ENCODE measurements around the gene TIMM44. TPM values are rescaled to one million over a fixed set of nuclear protein-coding genes. Genes with fewer than 3 reads are reported as not detected.

The TIMM44 gene
- total RNA-seq, 2 experiments from 2014 or later, result 66.5 to 68.5 TPM

- H3K36me3 Mint-ChIP-seq, result no peaks in the 10 kb centered on the region
- CTCF ChIA-PET, result interaction anchor here (2.6 kb wide), 1 partner anchor 13 kb away, joined by 9 read pairs; no protein-coding TSS in a partner anchor
- POLR2A ChIA-PET, result no interaction called here
- intact Hi-C loops (cut with micrococcal nuclease), result no loop called here
- H3K4me1 Mint-ChIP-seq (ENCODE audit: low read depth), result no peaks in the 10 kb centered on the region
- peaks cover 2% of the 10 kb centered on the region for H3K9me3 Mint-ChIP-seq
- DNase-seq, result no peak
- H3K27me3 Mint-ChIP-seq, result peaks cover 1% of the 10 kb centered on the region
- no peak overlapping the region for H3K27ac Mint-ChIP-seq
- H3K4me3 Mint-ChIP-seq, result no peak overlapping the region
Measured at GRCh38 chr19:7881910-7882309, 61.6 kb downstream of the TIMM44 start.

DNA sequence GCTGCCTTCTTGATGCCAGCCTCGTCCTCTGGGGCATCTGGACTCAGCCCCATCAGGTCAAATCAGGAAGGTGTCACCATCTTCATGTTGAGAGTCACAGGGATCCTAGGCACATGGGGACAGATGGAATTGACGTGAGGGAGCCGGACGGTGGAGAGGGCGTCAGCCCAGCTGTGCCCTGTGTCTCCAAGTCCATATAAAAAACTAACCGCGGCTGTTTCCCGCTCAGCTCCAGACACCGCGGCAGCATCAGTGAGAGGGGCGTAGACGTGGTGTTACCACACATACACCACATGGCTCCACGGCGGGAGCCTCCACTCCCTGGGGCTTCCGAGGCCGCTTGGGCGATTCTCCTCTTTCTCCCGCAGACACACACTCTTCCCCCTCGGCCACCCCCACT is 63.6 kb downstream of the TIMM44 start:
- peaks cover 2% of the 10 kb centered on the region for H3K9me3 Mint-ChIP-seq
- ChIA-PET CTCF (no interaction called here), POLR2A (no interaction called here)
- no peaks in the 10 kb centered on the region for H3K4me1 Mint-ChIP-seq (ENCODE audit: low read depth)
- H3K27me3 Mint-ChIP-seq, result peaks cover 1% of the 10 kb centered on the region
- DNase-seq, result no peak
- intact Hi-C loops (cut with micrococcal nuclease), result no loop called here
- no peaks in the 10 kb centered on the region for H3K36me3 Mint-ChIP-seq
- H3K4me3 Mint-ChIP-seq, result no peak overlapping the region
- H3K27ac Mint-ChIP-seq, result no peak overlapping the region

GRCh38 chr19:7879111-7879807 is 64.2 kb downstream of the TIMM44 start:
- no peak for DNase-seq
- Mint-ChIP-seq H3K4me3 (no peak overlapping the region), H3K9me3 (peaks cover 2% of the 10 kb centered on the region), H3K4me1 (ENCODE audit: low read depth) (peaks cover 4% of the 10 kb centered on the region), H3K27ac (no peak overlapping the region), H3K36me3 (no peaks in the 10 kb centered on the region), H3K27me3 (peaks cover 1% of the 10 kb centered on the region)
- POLR2A ChIA-PET, result no interaction called here
- intact Hi-C loops (cut with micrococcal nuclease), result no loop called here
- CTCF ChIA-PET, result no interaction called here

DNA sequence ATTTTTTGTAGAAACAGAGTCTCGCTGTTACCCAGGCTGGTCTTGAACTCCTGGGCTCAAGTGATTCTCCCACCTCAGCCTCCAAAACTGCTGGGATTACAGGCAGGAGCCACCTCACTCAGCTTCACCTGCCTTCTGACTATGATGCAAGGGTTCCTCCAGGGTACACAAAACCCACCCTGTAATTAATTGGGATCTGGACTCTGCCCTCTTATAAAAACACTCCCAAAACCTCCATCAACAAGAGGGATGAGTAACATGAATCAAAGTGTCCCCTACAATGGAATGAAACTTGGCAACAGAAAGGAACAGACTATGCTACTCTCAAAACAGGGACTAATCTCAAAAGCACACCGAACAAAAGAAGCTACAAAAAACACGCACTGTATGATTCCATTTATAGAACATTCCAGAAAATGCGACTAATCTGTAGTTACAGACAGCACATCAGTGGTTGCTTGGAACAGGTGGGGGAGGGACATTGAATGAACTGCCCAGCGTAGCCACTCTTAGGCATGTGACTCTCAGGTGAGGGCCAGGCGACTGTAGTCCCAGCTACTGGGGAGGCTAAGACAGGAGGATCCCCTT is 66.1 kb downstream of the TIMM44 start:
- ChIA-PET CTCF (interaction anchor here (1.6 kb wide), 1 partner anchor 197 kb away, joined by 4 read pairs; the partner anchor contains the start of gene TRAPPC5), POLR2A (no interaction called here)
- Mint-ChIP-seq H3K36me3 (no peaks in the 10 kb centered on the region), H3K4me1 (ENCODE audit: low read depth) (peaks cover 10% of the 10 kb centered on the region), H3K9me3 (peaks cover 2% of the 10 kb centered on the region), H3K27ac (no peak overlapping the region), H3K4me3 (no peak overlapping the region), H3K27me3 (peaks cover 10% of the 10 kb centered on the region)
- no peak for DNase-seq
- intact Hi-C loops (cut with micrococcal nuclease), result no loop called here

Other genes starting within 250 kb of the TIMM44 start
- gene FCER2, start 241.5 kb downstream of the TIMM44 start, total RNA-seq, result 1 to 10 TPM; 3.5 to 4.1 TPM
- gene CLEC4G, start 211.6 kb downstream of the TIMM44 start, total RNA-seq, result not detected
- gene CD209, start 196.1 kb downstream of the TIMM44 start, total RNA-seq, result not detected
- not detected for gene CLEC4M, start 180.4 kb downstream of the TIMM44 start, total RNA-seq
- gene EVI5L, start 113.4 kb downstream of the TIMM44 start, total RNA-seq, result 1 to 10 TPM; 5.0 to 5.6 TPM
- under 1 TPM; 0.14 to 0.19 TPM for gene PRR36, start 69.3 kb downstream of the TIMM44 start, total RNA-seq
- gene LRRC8E, start 55.2 kb downstream of the TIMM44 start, total RNA-seq, result not detected
- gene MAP2K7, start 39.8 kb downstream of the TIMM44 start, total RNA-seq, result 10 to 100 TPM; 29.1 to 30.1 TPM
- 1 to 10 TPM; 4.4 to 4.6 TPM for gene TGFBR3L, start 28.8 kb downstream of the TIMM44 start, total RNA-seq
- 10 to 100 TPM; 18.7 to 20.2 TPM for gene SNAPC2, start 23.3 kb downstream of the TIMM44 start, total RNA-seq
- gene CTXN1, start 17.5 kb downstream of the TIMM44 start, total RNA-seq, result under 1 TPM; 0.29 to 0.77 TPM
- 100 to 1,000 TPM; 143 to 145 TPM for gene ELAVL1, start 62.0 kb upstream of the TIMM44 start, total RNA-seq
- not detected for gene CCL25, start 109.1 kb upstream of the TIMM44 start, total RNA-seq
- gene FBN3, start 205.9 kb upstream of the TIMM44 start, total RNA-seq, result not detected